Upper lobe of right lung (tissue), 1 donor: ENCODE measurements around the gene TNPO3. TPM values are rescaled to one million over a fixed set of nuclear protein-coding genes. Genes with fewer than 3 reads are reported as not detected.

Experiments
- ATAC-seq: fragments of 200-7000 bp; cut with Tn5 transposase; one replicate; pipeline ENCODE4 v1.9.1; 2020; ENCODE audit warnings: mild to moderate bottlenecking, moderate library complexity
- DNase-seq: peaks from one replicate; pipeline ENCODE4 v3.0.0-alpha.2; 2020
- H3K27ac ChIP-seq: fragments of 200-600 bp; one replicate; pipeline ENCODE4 v1.8.0; 2022
- H3K27me3 ChIP-seq: fragments of 200-600 bp; one replicate; pipeline ENCODE4 v1.8.0; 2022; ENCODE audit warnings: mild to moderate bottlenecking
- H3K36me3 ChIP-seq: fragments of 200-600 bp; one replicate; pipeline ENCODE4 v1.8.0; 2022
- H3K4me1 ChIP-seq: fragments of 200-600 bp; one replicate; pipeline ENCODE4 v1.8.0; 2022
- H3K4me3 ChIP-seq: fragments of 200-600 bp; one replicate; pipeline ENCODE4 v1.8.0; 2022; ENCODE audit warnings: mild to moderate bottlenecking
- H3K9me3 ChIP-seq: fragments of 200-600 bp; one replicate; pipeline ENCODE4 v1.8.0; 2022
- CTCF ChIP-seq: fragments of 200-600 bp; IDR thresholded peaks from one replicate; pipeline ENCODE4 v1.8.0; 2022; ENCODE audit warnings: antibody characterized with exemption
- intact Hi-C: fragments of 100-400 bp; cut with DNase I; formaldehyde crosslinking; loops from one replicate; pipeline ENCODE4 v1.11.0; 2022
- total RNA-seq: library from RNA; stranded (reverse); fragmentation: NEBNext Ultra II Directional; extraction: Animal tissue kit (Norgen Biotek cat#: 25700); gene quantifications from one replicate; pipeline ENCODE4 v1.2.1, GENCODE V29; 2021
- donor health status: DM: no; HTN: yes; CAD: no; lungs with severe emphysema.

TNPO3 gene
- total RNA-seq, 1 donor from 2014 or later = 31.1 TPM

GRCh38 chr7:128963327-128963757 is 91.6 kb downstream of the TNPO3 start:
- Histone ChIP-seq H3K27me3 (no peaks in the 10 kb centered on the region), H3K4me3 (no peak overlapping the region), H3K36me3 (peaks cover 75% of the 10 kb centered on the region), H3K9me3 (no peaks in the 10 kb centered on the region), H3K27ac (no peak overlapping the region), H3K4me1 (no peaks in the 10 kb centered on the region)
- intact Hi-C loops = no loop called here
- DNase-seq (no peak), ATAC-seq (peak; percentile 24)
- no peak for TF ChIP-seq CTCF

GRCh38 chr7:128962899-128963298 is 92.0 kb downstream of the TNPO3 start:
- H3K27ac ChIP-seq = no peak overlapping the region
- no peaks in the 10 kb centered on the region for H3K4me1 ChIP-seq
- H3K9me3 ChIP-seq = no peaks in the 10 kb centered on the region
- DNase-seq (no peak), ATAC-seq (no peak)
- no peaks in the 10 kb centered on the region for H3K27me3 ChIP-seq
- no peak overlapping the region for H3K4me3 ChIP-seq
- intact Hi-C loops = no loop called here
- no peak for TF ChIP-seq CTCF
- peaks cover 73% of the 10 kb centered on the region for H3K36me3 ChIP-seq

GRCh38 chr7:128961030-128961659 is 93.8 kb downstream of the TNPO3 start:
- H3K27ac ChIP-seq = no peak overlapping the region
- no peak for DNase-seq
- no peak for ATAC-seq
- no peaks in the 10 kb centered on the region for H3K4me1 ChIP-seq
- H3K27me3 ChIP-seq = no peaks in the 10 kb centered on the region
- intact Hi-C loops = no loop called here
- TF ChIP-seq CTCF = no peak
- no peaks in the 10 kb centered on the region for H3K9me3 ChIP-seq
- peaks cover 73% of the 10 kb centered on the region for H3K36me3 ChIP-seq
- H3K4me3 ChIP-seq = no peak overlapping the region

GRCh38 chr7:128959296-128959695 is 95.6 kb downstream of the TNPO3 start:
- peaks cover 75% of the 10 kb centered on the region for H3K36me3 ChIP-seq
- H3K9me3 ChIP-seq = no peaks in the 10 kb centered on the region
- no peak for ATAC-seq

GRCh38 chr7:128955981-128956380 is 98.9 kb downstream of the TNPO3 start:
- Histone ChIP-seq H3K9me3 (no peaks in the 10 kb centered on the region), H3K27me3 (no peaks in the 10 kb centered on the region), H3K4me3 (no peak overlapping the region), H3K36me3 (peaks cover 83% of the 10 kb centered on the region), H3K27ac (no peak overlapping the region), H3K4me1 (no peaks in the 10 kb centered on the region)
- intact Hi-C loops = no loop called here
- TF ChIP-seq CTCF = no peak
- ATAC-seq (no peak), DNase-seq (no peak)

More at GRCh38 chr7:128959296-128959695, 95.6 kb downstream of the TNPO3 start:
- no peak for TF ChIP-seq CTCF
- no peaks in the 10 kb centered on the region for H3K27me3 ChIP-seq
- intact Hi-C loops = no loop called here
- no peak overlapping the region for H3K27ac ChIP-seq
- DNase-seq = no peak
- no peak overlapping the region for H3K4me3 ChIP-seq
- no peaks in the 10 kb centered on the region for H3K4me1 ChIP-seq
